ENCODE results near the gene DSCAML1. TPM values are rescaled to one million over a fixed set of nuclear protein-coding genes. Genes with fewer than 3 reads are reported as not detected.

The DSCAML1 gene
- total and polyA plus RNA-seq, 9 of the 15 experiments (the other 6 are each of a cell fraction or from before 2014, with no cell fraction given) = not detected

- Histone ChIP-seq H3K4me1 (replicated peaks in 1 of 2; ENCODE audit: control insufficient read depth in 2 of 2, insufficient read depth in 2 of 2, low read length in 2 of 2) (no peaks in the 10 kb centered on the region), H3K27me3 (ENCODE audit: control insufficient read depth in 2 of 2, insufficient read depth in 2 of 2, low read length in 2 of 2) (peaks cover 0 to 62% of the 10 kb centered on the region in 2 experiments; a peak in 4 of 5 replicates), H3K9ac (ENCODE audit: insufficient read depth in 1 of 2, low read depth in 2 of 2, low read length in 2 of 2) (no peak overlapping the region), H3K4me2 (ENCODE audit: insufficient read depth, low read length) (no peak overlapping the region), H4K20me1 (replicated peaks; ENCODE audit: control insufficient read depth, insufficient read depth, low read length) (no peaks in the 10 kb centered on the region), H3K9me1 (ENCODE audit: control insufficient read depth, insufficient read depth, low read length) (no peaks in the 10 kb centered on the region), H3K9me3 (replicated peaks; ENCODE audit: control insufficient read depth, insufficient read depth, low read depth, low read length) (no peaks in the 10 kb centered on the region), H2AFZ (ENCODE audit: low read depth, low read length) (no peak overlapping the region), H3K36me3 (ENCODE audit: control insufficient read depth, insufficient read depth, low read length) (no peaks in the 10 kb centered on the region), H3K79me2 (ENCODE audit: control insufficient read depth, insufficient read depth, low read length) (no peaks in the 10 kb centered on the region), H3K27ac (ENCODE audit: extremely low read depth, low read depth, low read length) (no peak overlapping the region), H3K4me3 (no peak overlapping the region)
- in situ Hi-C loops (cut with MboI) (no loop called here), intact Hi-C loops (cut with micrococcal nuclease) (no loop called here)
- no TSS peak for BruUV-seq (replicated peaks)
- CTCF ChIA-PET (ENCODE audit: low intra/inter-chr PET ratio) = no interaction called here
- FAIRE-seq (no peak), ATAC-seq (no peak), DNase-seq (ENCODE audit: extremely low read depth in 1 of 4, low spot score in 3 of 4) (no peak)
- POLR2A ChIA-PET = interaction anchor here (0.6 kb wide), 1 partner anchor 16 kb away, joined by 3 read pairs; no protein-coding TSS in a partner anchor
- WGBS (ENCODE audit: insufficient coverage, low coverage, missing lambda C conversion rate) = 0% methylated on average over 5 of the region's 5 CpGs
- TF ChIP-seq MED1 (CRISPR knock-in tag; IDR thresholded peaks at IDR 0.05; ENCODE audit: borderline replicate concordance) (no peak), CBX2 (IDR thresholded peaks at IDR 0.05; ENCODE audit: insufficient read depth, low read length, poor library complexity, severe bottlenecking) (no peak), ETV6 (IDR thresholded peaks at IDR 0.05; ENCODE audit: borderline replicate concordance in 1 of 2, low read depth in 2 of 2, low read length in 1 of 2) (no peak), ETV6 (CRISPR knock-in tag; IDR thresholded peaks at IDR 0.05; ENCODE audit: borderline replicate concordance) (no peak), THRAP3 (IDR thresholded peaks at IDR 0.05; ENCODE audit: borderline replicate concordance) (no peak), ZNF263 (CRISPR knock-in tag; IDR thresholded peaks at IDR 0.05; ENCODE audit: borderline replicate concordance) (no peak), XRCC5 (IDR thresholded peaks at IDR 0.05; ENCODE audit: low read depth, low read length) (no peak), ZNF140 (CRISPR knock-in tag; IDR thresholded peaks at IDR 0.05) (no peak)
- TF ChIP-seq, protein P1, sequence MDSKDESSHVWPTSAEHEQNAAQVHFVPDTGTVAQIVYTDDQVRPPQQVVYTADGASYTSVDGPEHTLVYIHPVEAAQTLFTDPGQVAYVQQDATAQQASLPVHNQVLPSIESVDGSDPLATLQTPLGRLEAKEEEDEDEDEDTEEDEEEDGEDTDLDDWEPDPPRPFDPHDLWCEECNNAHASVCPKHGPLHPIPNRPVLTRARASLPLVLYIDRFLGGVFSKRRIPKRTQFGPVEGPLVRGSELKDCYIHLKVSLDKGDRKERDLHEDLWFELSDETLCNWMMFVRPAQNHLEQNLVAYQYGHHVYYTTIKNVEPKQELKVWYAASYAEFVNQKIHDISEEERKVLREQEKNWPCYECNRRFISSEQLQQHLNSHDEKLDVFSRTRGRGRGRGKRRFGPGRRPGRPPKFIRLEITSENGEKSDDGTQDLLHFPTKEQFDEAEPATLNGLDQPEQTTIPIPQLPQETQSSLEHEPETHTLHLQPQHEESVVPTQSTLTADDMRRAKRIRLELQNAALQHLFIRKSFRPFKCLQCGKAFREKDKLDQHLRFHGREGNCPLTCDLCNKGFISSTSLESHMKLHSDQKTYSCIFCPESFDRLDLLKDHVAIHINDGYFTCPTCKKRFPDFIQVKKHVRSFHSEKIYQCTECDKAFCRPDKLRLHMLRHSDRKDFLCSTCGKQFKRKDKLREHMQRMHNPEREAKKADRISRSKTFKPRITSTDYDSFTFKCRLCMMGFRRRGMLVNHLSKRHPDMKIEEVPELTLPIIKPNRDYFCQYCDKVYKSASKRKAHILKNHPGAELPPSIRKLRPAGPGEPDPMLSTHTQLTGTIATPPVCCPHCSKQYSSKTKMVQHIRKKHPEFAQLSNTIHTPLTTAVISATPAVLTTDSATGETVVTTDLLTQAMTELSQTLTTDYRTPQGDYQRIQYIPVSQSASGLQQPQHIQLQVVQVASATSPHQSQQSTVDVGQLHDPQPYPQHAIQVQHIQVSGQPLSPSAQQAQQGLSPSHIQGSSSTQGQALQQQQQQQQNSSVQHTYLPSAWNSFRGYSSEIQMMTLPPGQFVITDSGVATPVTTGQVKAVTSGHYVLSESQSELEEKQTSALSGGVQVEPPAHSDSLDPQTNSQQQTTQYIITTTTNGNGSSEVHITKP (IDR thresholded peaks at IDR 0.05; ENCODE audit: partially characterized antibody) = no peak
- TF ChIP-seq, protein P2, sequence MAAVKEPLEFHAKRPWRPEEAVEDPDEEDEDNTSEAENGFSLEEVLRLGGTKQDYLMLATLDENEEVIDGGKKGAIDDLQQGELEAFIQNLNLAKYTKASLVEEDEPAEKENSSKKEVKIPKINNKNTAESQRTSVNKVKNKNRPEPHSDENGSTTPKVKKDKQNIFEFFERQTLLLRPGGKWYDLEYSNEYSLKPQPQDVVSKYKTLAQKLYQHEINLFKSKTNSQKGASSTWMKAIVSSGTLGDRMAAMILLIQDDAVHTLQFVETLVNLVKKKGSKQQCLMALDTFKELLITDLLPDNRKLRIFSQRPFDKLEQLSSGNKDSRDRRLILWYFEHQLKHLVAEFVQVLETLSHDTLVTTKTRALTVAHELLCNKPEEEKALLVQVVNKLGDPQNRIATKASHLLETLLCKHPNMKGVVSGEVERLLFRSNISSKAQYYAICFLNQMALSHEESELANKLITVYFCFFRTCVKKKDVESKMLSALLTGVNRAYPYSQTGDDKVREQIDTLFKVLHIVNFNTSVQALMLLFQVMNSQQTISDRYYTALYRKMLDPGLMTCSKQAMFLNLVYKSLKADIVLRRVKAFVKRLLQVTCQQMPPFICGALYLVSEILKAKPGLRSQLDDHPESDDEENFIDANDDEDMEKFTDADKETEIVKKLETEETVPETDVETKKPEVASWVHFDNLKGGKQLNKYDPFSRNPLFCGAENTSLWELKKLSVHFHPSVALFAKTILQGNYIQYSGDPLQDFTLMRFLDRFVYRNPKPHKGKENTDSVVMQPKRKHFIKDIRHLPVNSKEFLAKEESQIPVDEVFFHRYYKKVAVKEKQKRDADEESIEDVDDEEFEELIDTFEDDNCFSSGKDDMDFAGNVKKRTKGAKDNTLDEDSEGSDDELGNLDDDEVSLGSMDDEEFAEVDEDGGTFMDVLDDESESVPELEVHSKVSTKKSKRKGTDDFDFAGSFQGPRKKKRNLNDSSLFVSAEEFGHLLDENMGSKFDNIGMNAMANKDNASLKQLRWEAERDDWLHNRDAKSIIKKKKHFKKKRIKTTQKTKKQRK (IDR thresholded peaks at IDR 0.05; ENCODE audit: borderline replicate concordance, low read depth, low read length) = no peak
These were observed 210.6 kb downstream of the DSCAML1 start for GRCh38 chr11:117586392-117586791.

Data from K562 (cell line).